ENCODE measurements around the gene SSH3.
A peak's percentile ranks its signal among the peaks of the same experiment; 100 is the strongest.

The SSH3 gene

DNA sequence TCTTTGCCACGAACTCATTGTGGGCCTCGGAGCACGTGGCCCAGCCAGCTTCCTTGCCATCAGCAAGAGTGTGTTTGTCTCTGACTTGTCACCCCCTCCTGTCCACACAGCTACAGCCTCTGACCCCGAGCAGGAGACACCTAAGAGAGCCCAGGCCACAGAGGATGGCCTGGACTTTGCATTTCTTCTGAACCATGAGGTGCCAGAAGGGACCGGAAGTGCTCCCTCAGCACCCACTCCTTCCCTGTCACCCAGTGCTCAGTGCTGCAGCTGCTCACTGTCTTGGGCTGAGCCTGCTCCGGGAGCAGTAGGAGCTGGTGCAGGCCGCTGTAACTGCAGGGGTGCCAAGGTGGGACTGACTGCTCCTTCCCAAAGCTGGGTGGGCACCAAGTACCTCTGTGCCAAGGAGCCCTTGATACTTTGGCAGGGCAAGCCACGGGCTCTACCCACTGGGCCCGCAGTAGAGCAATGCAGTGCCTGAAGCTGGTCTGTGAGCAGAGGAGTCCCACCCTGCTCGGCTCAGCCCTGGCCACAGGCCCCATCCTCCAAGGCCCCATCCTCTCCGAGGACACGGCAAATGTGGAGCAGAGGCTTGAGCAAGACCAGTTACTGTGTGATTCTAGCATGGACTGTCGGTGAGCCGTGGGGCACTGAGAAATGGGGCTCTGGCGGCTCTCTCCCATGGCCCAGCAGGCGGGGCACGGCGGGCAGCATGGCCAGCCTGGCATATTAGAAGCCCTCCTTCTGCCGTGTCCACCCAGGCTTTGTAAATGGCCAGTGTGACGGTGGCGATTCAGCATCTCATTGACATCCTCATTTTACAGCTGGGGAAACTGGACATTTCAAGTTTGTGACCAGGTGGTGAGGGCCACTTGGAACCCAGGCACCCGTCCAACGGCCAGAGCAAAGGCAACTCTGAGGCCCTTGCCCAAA, 30.7 kb upstream of the SSH3 start:
- Histone ChIP-seq H3K36me3 (ENCODE audit: control insufficient read depth, low read length) (peaks cover 93% of the 10 kb centered on the region), H3K27me3 (ENCODE audit: control insufficient read depth, low read length) (no peaks in the 10 kb centered on the region), H3K4me3 (ENCODE audit: low read length) (peak overlapping the region; percentile 91), H3K27ac (ENCODE audit: low read depth, low read length) (peak overlapping the region; percentile 100), H3K4me1 (ENCODE audit: control insufficient read depth, low read length) (peaks cover 99% of the 10 kb centered on the region), H3K4me2 (ENCODE audit: low read length) (peak overlapping the region; percentile 100), H3K79me2 (ENCODE audit: control insufficient read depth, low read length) (peaks cover 98% of the 10 kb centered on the region), H3F3A (ENCODE audit: control insufficient read depth, insufficient read depth) (peaks cover 60% of the 10 kb centered on the region), H4K20me1 (ENCODE audit: control insufficient read depth, insufficient read depth, low read depth, low read length) (peaks cover 4% of the 10 kb centered on the region), H3K9me3 (ENCODE audit: control insufficient read depth, insufficient read depth, low read length) (no peaks in the 10 kb centered on the region), H3K9me2 (replicated peaks; ENCODE audit: control insufficient read depth, low read length) (no peaks in the 10 kb centered on the region)
- TF ChIP-seq CTCF (IDR thresholded peaks at IDR 0.05; ENCODE audit: low read depth, low read length, poor library complexity, severe bottlenecking), result no peak
- TF ChIP-seq EZH2phosphoT487 (IDR thresholded peaks at IDR 0.05; ENCODE audit: borderline replicate concordance, low read length), result no peak

DNA sequence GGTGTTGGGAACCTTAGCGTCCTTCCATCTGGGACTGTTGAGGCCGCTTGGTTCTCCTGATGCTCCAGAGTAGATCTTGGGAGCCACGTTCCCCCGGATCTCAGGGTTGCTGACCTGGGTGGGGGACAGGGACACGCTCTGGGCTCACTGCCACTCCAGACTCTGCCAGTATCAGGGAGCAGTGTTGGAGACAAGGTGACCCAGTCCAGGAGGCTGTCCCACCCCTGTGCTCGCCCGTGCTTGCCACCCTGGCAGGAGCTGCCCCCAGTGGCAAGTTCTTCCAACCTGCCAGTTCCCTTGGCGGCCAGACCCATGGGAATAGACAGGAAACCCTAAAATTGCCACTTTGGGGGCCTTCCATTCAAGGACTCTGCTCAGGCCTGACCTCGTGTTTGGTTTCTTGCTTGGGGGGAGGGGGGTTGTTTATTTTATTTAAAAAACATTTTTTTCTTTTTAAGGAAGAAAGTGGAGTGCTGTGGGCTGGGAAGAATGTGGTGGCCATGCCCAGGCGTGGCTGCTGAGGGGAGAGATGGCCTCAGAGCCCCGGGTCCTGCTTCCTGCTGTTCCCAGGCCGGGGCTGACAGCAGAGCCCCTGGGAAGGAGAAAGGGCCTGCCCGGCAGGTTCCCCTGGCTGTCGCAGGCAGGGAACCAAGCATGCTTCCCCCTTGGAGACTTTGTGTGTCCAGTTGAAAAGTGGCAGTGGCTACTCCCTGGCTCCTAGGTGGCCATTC, 29.9 kb upstream of the SSH3 start:
- H3K9me3 ChIP-seq (ENCODE audit: control insufficient read depth, insufficient read depth, low read length), result no peaks in the 10 kb centered on the region

More for the DNA sequence above, 29.9 kb upstream of the SSH3 start:
- Histone ChIP-seq H3K27me3 (ENCODE audit: control insufficient read depth, low read length) (no peaks in the 10 kb centered on the region), H3K9me2 (replicated peaks; ENCODE audit: control insufficient read depth, low read length) (no peaks in the 10 kb centered on the region), H3F3A (ENCODE audit: control insufficient read depth, insufficient read depth) (peaks cover 52% of the 10 kb centered on the region), H4K20me1 (ENCODE audit: control insufficient read depth, insufficient read depth, low read depth, low read length) (peaks cover 4% of the 10 kb centered on the region), H3K36me3 (ENCODE audit: control insufficient read depth, low read length) (peaks cover 93% of the 10 kb centered on the region), H3K4me1 (ENCODE audit: control insufficient read depth, low read length) (peaks cover 100% of the 10 kb centered on the region), H3K79me2 (ENCODE audit: control insufficient read depth, low read length) (peaks cover 98% of the 10 kb centered on the region), H3K4me3 (ENCODE audit: low read length) (peak overlapping the region; percentile 91), H3K27ac (ENCODE audit: low read depth, low read length) (peak overlapping the region; percentile 100), H3K4me2 (ENCODE audit: low read length) (peak overlapping the region; percentile 100)
- TF ChIP-seq EZH2phosphoT487 (IDR thresholded peaks at IDR 0.05; ENCODE audit: borderline replicate concordance, low read length), result no peak
- TF ChIP-seq CTCF (IDR thresholded peaks at IDR 0.05; ENCODE audit: low read depth, low read length, poor library complexity, severe bottlenecking), result no peak

All from DOHH2 (cell line).